ENCODE measurements around the gene FEN1. TPM values are rescaled to one million over a fixed set of nuclear protein-coding genes. Genes with fewer than 3 reads are reported as not detected.

Gene FEN1
- total RNA-seq, 6 donors from 2014 or later = 6.0 to 9.1 (median 7.0) TPM

DNA sequence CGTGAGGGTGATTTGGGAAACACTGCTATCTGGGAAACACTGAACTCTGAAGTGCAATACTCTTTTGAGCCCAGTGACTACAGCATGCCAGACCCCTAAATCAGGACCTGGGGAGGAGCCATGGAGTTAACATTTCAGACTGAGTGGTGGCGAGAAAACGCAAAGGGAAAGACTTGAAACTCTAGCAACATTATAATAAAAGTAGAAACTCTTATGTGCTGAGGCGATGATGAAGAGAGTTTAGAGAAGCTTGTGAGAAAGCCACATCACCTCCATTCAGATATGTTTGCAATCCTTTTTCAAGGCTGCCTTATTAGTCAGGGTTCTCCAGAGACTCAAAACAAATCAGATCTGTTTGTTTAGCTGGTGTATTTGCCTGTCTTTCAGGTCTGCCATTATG, 1.9 kb downstream of the FEN1 start:
- no peak for TF ChIP-seq POLR2A (IDR thresholded peaks at IDR 0.05)
- no peak for TF ChIP-seq EP300 (IDR thresholded peaks at IDR 0.05)
- TF ChIP-seq, protein P1, sequence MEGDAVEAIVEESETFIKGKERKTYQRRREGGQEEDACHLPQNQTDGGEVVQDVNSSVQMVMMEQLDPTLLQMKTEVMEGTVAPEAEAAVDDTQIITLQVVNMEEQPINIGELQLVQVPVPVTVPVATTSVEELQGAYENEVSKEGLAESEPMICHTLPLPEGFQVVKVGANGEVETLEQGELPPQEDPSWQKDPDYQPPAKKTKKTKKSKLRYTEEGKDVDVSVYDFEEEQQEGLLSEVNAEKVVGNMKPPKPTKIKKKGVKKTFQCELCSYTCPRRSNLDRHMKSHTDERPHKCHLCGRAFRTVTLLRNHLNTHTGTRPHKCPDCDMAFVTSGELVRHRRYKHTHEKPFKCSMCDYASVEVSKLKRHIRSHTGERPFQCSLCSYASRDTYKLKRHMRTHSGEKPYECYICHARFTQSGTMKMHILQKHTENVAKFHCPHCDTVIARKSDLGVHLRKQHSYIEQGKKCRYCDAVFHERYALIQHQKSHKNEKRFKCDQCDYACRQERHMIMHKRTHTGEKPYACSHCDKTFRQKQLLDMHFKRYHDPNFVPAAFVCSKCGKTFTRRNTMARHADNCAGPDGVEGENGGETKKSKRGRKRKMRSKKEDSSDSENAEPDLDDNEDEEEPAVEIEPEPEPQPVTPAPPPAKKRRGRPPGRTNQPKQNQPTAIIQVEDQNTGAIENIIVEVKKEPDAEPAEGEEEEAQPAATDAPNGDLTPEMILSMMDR (IDR thresholded peaks at IDR 0.05) = no peak
- TF ChIP-seq POLR2AphosphoS5 (IDR thresholded peaks at IDR 0.05) = no peak

DNA sequence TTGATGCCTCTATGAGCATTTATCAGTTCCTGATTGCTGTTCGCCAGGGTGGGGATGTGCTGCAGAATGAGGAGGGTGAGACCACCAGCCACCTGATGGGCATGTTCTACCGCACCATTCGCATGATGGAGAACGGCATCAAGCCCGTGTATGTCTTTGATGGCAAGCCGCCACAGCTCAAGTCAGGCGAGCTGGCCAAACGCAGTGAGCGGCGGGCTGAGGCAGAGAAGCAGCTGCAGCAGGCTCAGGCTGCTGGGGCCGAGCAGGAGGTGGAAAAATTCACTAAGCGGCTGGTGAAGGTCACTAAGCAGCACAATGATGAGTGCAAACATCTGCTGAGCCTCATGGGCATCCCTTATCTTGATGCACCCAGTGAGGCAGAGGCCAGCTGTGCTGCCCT, 2.7 kb downstream of the FEN1 start:
- ATAC-seq (ENCODE audit: low FRiP score in 2 of 2) (no peak), DNase-seq (peak in 1 of 2 donors; percentile 41)
- WGBS, 2 donors = 90 to 95% methylated on average over 11 to 12 of the region's 12 CpGs
- Histone ChIP-seq H3K4me1 (peaks cover 18 to 26% (median 22%) of the 10 kb centered on the region in 4 donors), H3K4me3 (no peak overlapping the region), H3K36me3 (peaks cover 0 to 14% (median 6%) of the 10 kb centered on the region in 4 donors), H3K9me3 (no peaks in the 10 kb centered on the region), H3K27me3 (no peaks in the 10 kb centered on the region), H3K27ac (no peak overlapping the region)
- TF ChIP-seq EP300 (IDR thresholded peaks at IDR 0.05) (no peak), POLR2AphosphoS5 (IDR thresholded peaks at IDR 0.05) (no peak), POLR2A (IDR thresholded peaks at IDR 0.05) (no peak)
- TF ChIP-seq, protein P1 (IDR thresholded peaks at IDR 0.05) = no peak

More for the DNA sequence above, 1.9 kb downstream of the FEN1 start:
- peaks cover 0 to 22% (median 15%) of the 10 kb centered on the region in 4 donors for H3K36me3 ChIP-seq
- DNase-seq (no peak), ATAC-seq (ENCODE audit: low FRiP score in 2 of 2) (no peak)
- peaks cover 18 to 26% (median 22%) of the 10 kb centered on the region in 4 donors for H3K4me1 ChIP-seq
- H3K27me3 ChIP-seq = no peaks in the 10 kb centered on the region
- no peak overlapping the region for H3K4me3 ChIP-seq
- WGBS, 2 donors = 87 to 89% methylated on average over 4 of the region's 4 CpGs
- H3K27ac ChIP-seq = no peak overlapping the region
- no peaks in the 10 kb centered on the region for H3K9me3 ChIP-seq

DNA sequence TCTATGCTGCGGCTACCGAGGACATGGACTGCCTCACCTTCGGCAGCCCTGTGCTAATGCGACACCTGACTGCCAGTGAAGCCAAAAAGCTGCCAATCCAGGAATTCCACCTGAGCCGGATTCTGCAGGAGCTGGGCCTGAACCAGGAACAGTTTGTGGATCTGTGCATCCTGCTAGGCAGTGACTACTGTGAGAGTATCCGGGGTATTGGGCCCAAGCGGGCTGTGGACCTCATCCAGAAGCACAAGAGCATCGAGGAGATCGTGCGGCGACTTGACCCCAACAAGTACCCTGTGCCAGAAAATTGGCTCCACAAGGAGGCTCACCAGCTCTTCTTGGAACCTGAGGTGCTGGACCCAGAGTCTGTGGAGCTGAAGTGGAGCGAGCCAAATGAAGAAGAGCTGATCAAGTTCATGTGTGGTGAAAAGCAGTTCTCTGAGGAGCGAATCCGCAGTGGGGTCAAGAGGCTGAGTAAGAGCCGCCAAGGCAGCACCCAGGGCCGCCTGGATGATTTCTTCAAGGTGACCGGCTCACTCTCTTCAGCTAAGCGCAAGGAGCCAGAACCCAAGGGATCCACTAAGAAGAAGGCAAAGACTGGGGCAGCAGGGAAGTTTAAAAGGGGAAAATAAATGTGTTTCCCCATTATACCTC, 3.3 kb downstream of the FEN1 start:
- H3K36me3 ChIP-seq = peaks cover 0 to 14% (median 6%) of the 10 kb centered on the region in 4 donors
- H3K27ac ChIP-seq = no peak overlapping the region
- TF ChIP-seq EP300 (IDR thresholded peaks at IDR 0.05) = no peak
- no peak for TF ChIP-seq POLR2AphosphoS5 (IDR thresholded peaks at IDR 0.05)
- TF ChIP-seq POLR2A (IDR thresholded peaks at IDR 0.05) = no peak
- TF ChIP-seq, protein P1 (IDR thresholded peaks at IDR 0.05) = no peak
- no peaks in the 10 kb centered on the region for H3K9me3 ChIP-seq
- WGBS, 2 donors = 95% methylated on average over 13 to 18 of the region's 18 CpGs
- DNase-seq (no peak), ATAC-seq (ENCODE audit: low FRiP score in 2 of 2) (no peak)
- no peak overlapping the region for H3K4me3 ChIP-seq
- H3K27me3 ChIP-seq = no peaks in the 10 kb centered on the region
- H3K4me1 ChIP-seq = peaks cover 17 to 23% (median 21%) of the 10 kb centered on the region in 4 donors

DNA sequence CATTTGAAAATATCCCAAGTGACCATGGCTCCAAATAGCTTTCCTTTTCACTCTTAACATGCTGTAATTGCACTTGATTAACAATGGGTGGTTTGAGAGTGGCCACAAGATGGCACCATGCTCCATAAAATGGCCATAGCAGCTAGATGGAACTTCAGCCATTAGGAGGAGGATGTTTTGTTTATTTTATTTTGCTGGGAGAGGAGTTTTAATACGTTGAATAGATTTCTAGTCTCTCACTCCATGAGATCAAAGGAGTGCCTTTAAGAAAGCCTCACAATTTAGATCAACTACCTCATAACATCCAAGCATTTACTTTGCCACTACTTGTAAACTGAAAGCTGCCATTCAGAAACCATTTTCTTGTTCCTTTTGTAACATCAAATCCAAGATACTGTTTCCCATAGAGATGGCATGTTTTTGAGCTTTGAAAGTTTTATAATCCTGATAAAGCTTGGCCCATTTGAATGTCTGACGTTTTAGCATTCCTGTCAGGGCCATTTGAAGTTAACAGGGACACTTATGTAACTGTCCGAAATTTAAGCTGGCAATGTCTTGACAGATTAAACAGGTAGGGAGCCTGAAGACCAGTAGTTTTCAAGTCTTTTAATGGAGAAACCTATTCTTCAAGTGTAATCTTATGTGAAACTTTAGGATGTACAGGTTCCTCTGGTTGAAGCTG, 4.7 kb downstream of the FEN1 start:
- no peaks in the 10 kb centered on the region for H3K27me3 ChIP-seq
- peaks cover 8 to 14% (median 12%) of the 10 kb centered on the region in 4 donors for H3K4me1 ChIP-seq
- H3K27ac ChIP-seq = peak overlapping the region in 3 of 4 donors; percentile 3 to 38 (median 17)
- DNase-seq (peak in 1 of 2 donors; percentile 78), ATAC-seq (ENCODE audit: low FRiP score in 2 of 2) (peak in 1 of 2 donors; percentile 62)
- WGBS, 2 donors = 29 to 30% methylated on average over 3 of the region's 3 CpGs
- peaks cover 0 to 23% (median 8%) of the 10 kb centered on the region in 4 donors for H3K36me3 ChIP-seq
- no peak overlapping the region for H3K4me3 ChIP-seq
- no peaks in the 10 kb centered on the region for H3K9me3 ChIP-seq
- TF ChIP-seq POLR2AphosphoS5 (IDR thresholded peaks at IDR 0.05) = no peak
- TF ChIP-seq, protein P1 (IDR thresholded peaks at IDR 0.05) = peak; percentile 61 to 92 (median 86)

All from upper lobe of left lung (tissue), 6 donors.